Immature natural killer cell (primary cell): ENCODE measurements around the gene BNIP5. TPM values are rescaled to one million over a fixed set of nuclear protein-coding genes. Genes with fewer than 3 reads are reported as not detected.
"Not testable (repeated sequence)": the region's sequence is repeated elsewhere in the genome, so short reads cannot be mapped to it uniquely, and the experiment has no call there.

Source experiments
- DNase-seq, 3 donors: peaks; one replicate each; pipeline ENCODE4 v3.0.0; 2022; ENCODE audit warnings: mixed read lengths in 1 of 3
- H3K27ac Mint-ChIP-seq, 6 donors: one replicate each; pipeline ENCODE4 v1.8.0; 2020; ENCODE audit warnings: mixed read lengths in 6 of 6, mild to moderate bottlenecking in 5 of 6, inconsistent platforms in 4 of 6, moderate library complexity in 3 of 6
- H3K27me3 Mint-ChIP-seq, 3 donors: one replicate each; pipeline ENCODE4 v1.8.0; 2020 to 2021; ENCODE audit warnings: low read depth in 3 of 3, mild to moderate bottlenecking in 3 of 3, mixed read lengths in 3 of 3, moderate library complexity in 3 of 3, inconsistent platforms in 1 of 3
- H3K36me3 Mint-ChIP-seq, 3 donors: one replicate each; pipeline ENCODE4 v1.8.0; 2020; ENCODE audit warnings: mixed read lengths in 3 of 3, inconsistent platforms in 2 of 3, mild to moderate bottlenecking in 2 of 3
- H3K4me1 Mint-ChIP-seq, 2 donors: one replicate each; pipeline ENCODE4 v1.8.0; 2020; ENCODE audit warnings: inconsistent platforms in 2 of 2, mild to moderate bottlenecking in 2 of 2, mixed read lengths in 2 of 2, moderate library complexity in 1 of 2
- H3K4me3 Mint-ChIP-seq, 5 donors: one replicate each; pipeline ENCODE4 v1.8.0; 2020; ENCODE audit warnings: mild to moderate bottlenecking in 5 of 5, mixed read lengths in 5 of 5, inconsistent platforms in 3 of 5, moderate library complexity in 3 of 5
- H3K9me3 Mint-ChIP-seq, 6 donors: one replicate each; pipeline ENCODE4 v1.8.0; 2020; ENCODE audit warnings: mild to moderate bottlenecking in 6 of 6, mixed read lengths in 6 of 6, inconsistent platforms in 4 of 6, moderate library complexity in 3 of 6
- polyA plus RNA-seq, 3 donors: library from polyadenylated mRNA; unstranded; fragments of 300-500 nt; fragmentation: Illumina TruSeq; gene quantifications; one replicate each; pipeline ENCODE4 v1.2.3, GENCODE V29; 2021

The BNIP5 gene
- polyA plus RNA-seq, 3 donors from 2014 or later, result not detected

- peaks cover 0 to 9% (median 3%) of the 10 kb centered on the region in 3 donors for H3K36me3 Mint-ChIP-seq
- H3K9me3 Mint-ChIP-seq, result no peaks in the 10 kb centered on the region
- no peak for DNase-seq
- no peak overlapping the region for H3K4me3 Mint-ChIP-seq
- H3K27me3 Mint-ChIP-seq, result peaks cover 0 to 3% (median 0%) of the 10 kb centered on the region in 3 donors
- no peak overlapping the region for H3K27ac Mint-ChIP-seq
- no peaks in the 10 kb centered on the region for H3K4me1 Mint-ChIP-seq
Measured at GRCh38 chr6:36374194-36374593, 37.5 kb upstream of the BNIP5 start.

GRCh38 chr6:36373368-36374019 is 36.8 kb upstream of the BNIP5 start:
- Mint-ChIP-seq H3K4me3 (no peak overlapping the region), H3K36me3 (peaks cover 0 to 9% (median 3%) of the 10 kb centered on the region in 3 donors), H3K4me1 (no peaks in the 10 kb centered on the region), H3K27me3 (peaks cover 0 to 3% (median 0%) of the 10 kb centered on the region in 3 donors), H3K9me3 (no peaks in the 10 kb centered on the region), H3K27ac (no peak overlapping the region)
- DNase-seq, result no peak

GRCh38 chr6:36372088-36372487 is 35.4 kb upstream of the BNIP5 start:
- peak overlapping the region in 3 of 6 donors; percentile 44 to 59 (median 50) for H3K27ac Mint-ChIP-seq
- no peak overlapping the region for H3K4me3 Mint-ChIP-seq
- H3K36me3 Mint-ChIP-seq, result peaks cover 0 to 9% (median 3%) of the 10 kb centered on the region in 3 donors
- DNase-seq, result no peak
- no peaks in the 10 kb centered on the region for H3K4me1 Mint-ChIP-seq
- H3K9me3 Mint-ChIP-seq, result no peaks in the 10 kb centered on the region
- H3K27me3 Mint-ChIP-seq, result peaks cover 0 to 3% (median 0%) of the 10 kb centered on the region in 3 donors

- Mint-ChIP-seq H3K4me3 (no peak overlapping the region), H3K4me1 (no peaks in the 10 kb centered on the region), H3K27me3 (peaks cover 0 to 3% (median 0%) of the 10 kb centered on the region in 3 donors), H3K27ac (no peak overlapping the region), H3K9me3 (no peaks in the 10 kb centered on the region), H3K36me3 (peaks cover 0 to 6% (median 3%) of the 10 kb centered on the region in 3 donors)
- no peak for DNase-seq
Measured at GRCh38 chr6:36371211-36371610, 34.5 kb upstream of the BNIP5 start.

- Mint-ChIP-seq H3K4me1 (no peaks in the 10 kb centered on the region), H3K4me3 (no peak overlapping the region), H3K9me3 (no peaks in the 10 kb centered on the region), H3K36me3 (peaks cover 0 to 5% (median 3%) of the 10 kb centered on the region in 3 donors), H3K27me3 (peaks cover 0 to 3% (median 0%) of the 10 kb centered on the region in 3 donors), H3K27ac (no peak overlapping the region)
- no peak for DNase-seq
Measured at GRCh38 chr6:36370638-36371037, 34.0 kb upstream of the BNIP5 start.

GRCh38 chr6:36368921-36369865 is 32.5 kb upstream of the BNIP5 start:
- H3K27ac Mint-ChIP-seq, result no peak overlapping the region
- H3K4me3 Mint-ChIP-seq, result no peak overlapping the region

GRCh38 chr6:36368421-36368820 is 31.7 kb upstream of the BNIP5 start:
- peaks cover 0 to 3% (median 0%) of the 10 kb centered on the region in 3 donors for H3K27me3 Mint-ChIP-seq
- no peaks in the 10 kb centered on the region for H3K4me1 Mint-ChIP-seq
- no peak for DNase-seq
- peaks cover 0 to 5% (median 3%) of the 10 kb centered on the region in 3 donors for H3K36me3 Mint-ChIP-seq
- no peaks in the 10 kb centered on the region for H3K9me3 Mint-ChIP-seq
- H3K4me3 Mint-ChIP-seq, result no peak overlapping the region
- H3K27ac Mint-ChIP-seq, result no peak overlapping the region

More at GRCh38 chr6:36368921-36369865, 32.5 kb upstream of the BNIP5 start:
- Mint-ChIP-seq H3K4me1 (no peaks in the 10 kb centered on the region), H3K27me3 (peaks cover 0 to 3% (median 0%) of the 10 kb centered on the region in 3 donors), H3K36me3 (peaks cover 0 to 5% (median 3%) of the 10 kb centered on the region in 3 donors), H3K9me3 (no peaks in the 10 kb centered on the region)
- DNase-seq, result no peak

- Mint-ChIP-seq H3K9me3 (no peaks in the 10 kb centered on the region), H3K36me3 (peaks cover 0 to 5% (median 3%) of the 10 kb centered on the region in 3 donors), H3K4me3 (no peak overlapping the region), H3K27me3 (peaks cover 0 to 3% (median 1%) of the 10 kb centered on the region in 3 donors), H3K4me1 (no peaks in the 10 kb centered on the region), H3K27ac (no peak overlapping the region)
- DNase-seq, result no peak
Measured at GRCh38 chr6:36367743-36368142, 31.1 kb upstream of the BNIP5 start.

GRCh38 chr6:36364669-36365479 is 28.2 kb upstream of the BNIP5 start:
- Mint-ChIP-seq H3K36me3 (no peaks in the 10 kb centered on the region), H3K4me3 (no peak overlapping the region), H3K9me3 (no peaks in the 10 kb centered on the region), H3K27ac (no peak overlapping the region), H3K4me1 (peaks cover 3 to 5% of the 10 kb centered on the region in 2 donors), H3K27me3 (peaks cover 0 to 3% (median 1%) of the 10 kb centered on the region in 3 donors)
- no peak for DNase-seq

GRCh38 chr6:36364061-36364635 is 27.5 kb upstream of the BNIP5 start:
- not testable (repeated sequence) for H3K27me3 Mint-ChIP-seq, H3K36me3 Mint-ChIP-seq, DNase-seq, H3K9me3 Mint-ChIP-seq, H3K4me1 Mint-ChIP-seq, H3K27ac Mint-ChIP-seq, H3K4me3 Mint-ChIP-seq

GRCh38 chr6:36363371-36363752 is 26.7 kb upstream of the BNIP5 start:
- H3K27ac Mint-ChIP-seq, H3K4me3 Mint-ChIP-seq, H3K4me1 Mint-ChIP-seq: not testable (repeated sequence)

GRCh38 chr6:36362551-36363370 is 26.1 kb upstream of the BNIP5 start:
- Mint-ChIP-seq H3K9me3 (no peaks in the 10 kb centered on the region), H3K4me1 (peaks cover 5 to 8% of the 10 kb centered on the region in 2 donors), H3K27ac (no peak overlapping the region), H3K27me3 (peaks cover 0 to 3% (median 1%) of the 10 kb centered on the region in 3 donors), H3K4me3 (no peak overlapping the region), H3K36me3 (no peaks in the 10 kb centered on the region)
- no peak for DNase-seq

More at GRCh38 chr6:36363371-36363752, 26.7 kb upstream of the BNIP5 start:
- H3K27me3 Mint-ChIP-seq, H3K36me3 Mint-ChIP-seq, H3K9me3 Mint-ChIP-seq, DNase-seq: not testable (repeated sequence)
